ENCODE results near the gene ZBTB42.

The ZBTB42 gene

GRCh38 chr14:104782808-104783139 is 18.1 kb upstream of the ZBTB42 start:
- no peak for DNase-seq (ENCODE audit: low read depth in 2 of 2)

DNA sequence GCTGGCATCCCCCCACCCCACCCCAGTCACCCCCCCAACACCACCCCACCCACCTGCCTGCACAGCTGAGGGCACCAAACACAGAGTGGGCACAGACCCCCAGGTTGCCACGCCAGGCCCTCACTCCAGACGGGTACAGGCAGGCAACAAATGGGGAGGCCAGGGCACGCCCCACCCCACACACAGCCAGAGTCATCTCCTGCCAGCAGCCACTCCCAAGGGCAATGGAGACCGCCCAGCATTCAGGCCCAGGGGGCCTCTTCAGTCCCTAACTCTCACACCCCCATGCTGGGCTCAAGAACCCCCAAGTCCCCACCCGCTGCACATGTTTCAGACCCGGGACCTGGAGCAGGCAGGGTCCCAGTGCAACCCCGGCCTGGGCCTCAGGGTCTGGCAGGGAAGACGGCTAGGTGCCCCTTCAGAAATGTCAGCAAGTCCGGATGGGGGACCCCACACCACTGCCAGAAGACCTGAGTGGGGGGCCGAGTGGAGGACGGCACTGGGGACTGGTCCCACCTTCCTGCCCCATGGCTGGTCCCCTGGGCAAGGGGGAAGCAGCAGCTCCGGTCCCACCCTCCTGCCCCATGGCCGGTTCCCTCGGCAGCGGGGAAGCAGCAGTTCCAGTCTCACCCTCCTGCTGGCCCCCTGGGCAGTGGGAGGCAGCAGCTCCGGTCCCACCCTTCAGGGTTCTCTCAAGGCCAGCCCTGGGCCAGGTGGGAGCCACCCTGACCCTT is 17.2 kb upstream of the ZBTB42 start:
- no peak for DNase-seq (ENCODE audit: low read depth in 2 of 2)

DNA sequence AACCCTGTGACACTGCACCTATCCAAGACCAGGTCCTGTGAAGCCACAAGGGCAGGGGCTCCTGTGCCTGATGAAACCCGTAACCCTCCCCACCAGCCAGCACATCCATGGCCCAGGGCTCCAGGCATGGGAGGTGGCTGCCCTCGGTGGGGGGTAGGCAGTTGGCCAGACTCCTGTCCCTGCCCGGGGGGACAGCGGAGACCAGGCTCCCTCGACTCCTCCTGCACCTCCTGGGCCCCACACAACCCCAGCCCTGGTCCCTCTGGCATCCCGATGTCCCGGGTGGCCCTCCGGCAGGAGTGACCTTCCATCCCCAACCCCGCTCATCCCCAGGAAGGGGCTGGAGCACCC is 16.7 kb upstream of the ZBTB42 start:
- no peak for DNase-seq (ENCODE audit: low read depth in 2 of 2)

- DNase-seq (ENCODE audit: low read depth in 2 of 2) = no peak
These were observed 15.8 kb upstream of the ZBTB42 start for GRCh38 chr14:104784846-104785707.

- no peak for DNase-seq (ENCODE audit: low read depth in 2 of 2)
These were observed 15.2 kb upstream of the ZBTB42 start for GRCh38 chr14:104785708-104786080.

DNA sequence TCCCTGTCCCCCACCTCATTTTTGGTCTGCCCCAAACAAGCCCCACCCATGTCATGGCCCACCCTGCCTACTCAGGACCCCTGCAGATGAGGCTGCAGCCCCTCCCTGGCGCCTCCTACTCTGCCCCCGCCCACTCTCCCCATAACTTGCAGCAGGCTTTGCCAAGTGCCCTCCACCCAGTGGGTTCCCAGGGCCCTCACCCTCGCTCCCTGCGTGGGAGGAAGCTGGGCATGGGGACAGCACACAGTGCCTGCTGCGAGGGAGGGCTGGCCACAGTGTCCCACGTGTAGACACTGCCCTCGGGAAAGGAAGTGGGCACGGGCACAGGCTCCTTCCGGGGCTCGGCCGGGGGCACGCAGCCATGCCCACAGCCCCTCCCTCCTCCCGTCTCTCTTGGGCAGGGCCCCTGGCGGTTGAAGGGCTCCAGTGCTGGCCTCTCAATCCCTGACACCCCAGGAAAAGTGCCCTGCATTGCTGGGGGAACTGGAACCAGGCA is 14.8 kb upstream of the ZBTB42 start:
- no peak for DNase-seq (ENCODE audit: low read depth in 2 of 2)

- DNase-seq (ENCODE audit: low read depth in 2 of 2) = no peak
These were observed 13.9 kb upstream of the ZBTB42 start for GRCh38 chr14:104786726-104787675.

DNA sequence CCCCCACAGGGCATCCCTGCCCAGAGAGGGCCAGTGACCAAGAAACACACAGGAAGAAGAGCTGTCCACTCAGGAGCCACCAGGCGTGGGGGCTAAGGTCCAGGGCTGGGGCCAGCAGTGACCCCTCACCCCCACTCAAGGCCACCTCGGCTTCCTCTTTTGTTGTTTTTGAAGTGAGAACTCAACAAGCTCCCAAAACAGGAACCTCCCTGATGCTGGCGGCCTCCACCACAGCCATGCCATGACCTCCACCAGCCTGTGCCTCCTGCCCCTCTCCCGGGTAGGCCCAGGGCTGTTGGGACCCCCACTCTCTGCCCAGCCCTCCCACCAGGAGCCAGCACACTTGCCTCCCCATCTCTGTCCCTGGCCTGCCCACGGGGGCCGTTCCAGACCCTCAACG is 13.2 kb upstream of the ZBTB42 start:
- DNase-seq (ENCODE audit: low read depth in 2 of 2) = no peak

- DNase-seq (ENCODE audit: low read depth in 2 of 2) = no peak
These were observed 12.6 kb upstream of the ZBTB42 start for GRCh38 chr14:104788161-104788818.

- no peak for DNase-seq (ENCODE audit: low read depth in 2 of 2)
These were observed 11.8 kb upstream of the ZBTB42 start for GRCh38 chr14:104788873-104789663.

DNA sequence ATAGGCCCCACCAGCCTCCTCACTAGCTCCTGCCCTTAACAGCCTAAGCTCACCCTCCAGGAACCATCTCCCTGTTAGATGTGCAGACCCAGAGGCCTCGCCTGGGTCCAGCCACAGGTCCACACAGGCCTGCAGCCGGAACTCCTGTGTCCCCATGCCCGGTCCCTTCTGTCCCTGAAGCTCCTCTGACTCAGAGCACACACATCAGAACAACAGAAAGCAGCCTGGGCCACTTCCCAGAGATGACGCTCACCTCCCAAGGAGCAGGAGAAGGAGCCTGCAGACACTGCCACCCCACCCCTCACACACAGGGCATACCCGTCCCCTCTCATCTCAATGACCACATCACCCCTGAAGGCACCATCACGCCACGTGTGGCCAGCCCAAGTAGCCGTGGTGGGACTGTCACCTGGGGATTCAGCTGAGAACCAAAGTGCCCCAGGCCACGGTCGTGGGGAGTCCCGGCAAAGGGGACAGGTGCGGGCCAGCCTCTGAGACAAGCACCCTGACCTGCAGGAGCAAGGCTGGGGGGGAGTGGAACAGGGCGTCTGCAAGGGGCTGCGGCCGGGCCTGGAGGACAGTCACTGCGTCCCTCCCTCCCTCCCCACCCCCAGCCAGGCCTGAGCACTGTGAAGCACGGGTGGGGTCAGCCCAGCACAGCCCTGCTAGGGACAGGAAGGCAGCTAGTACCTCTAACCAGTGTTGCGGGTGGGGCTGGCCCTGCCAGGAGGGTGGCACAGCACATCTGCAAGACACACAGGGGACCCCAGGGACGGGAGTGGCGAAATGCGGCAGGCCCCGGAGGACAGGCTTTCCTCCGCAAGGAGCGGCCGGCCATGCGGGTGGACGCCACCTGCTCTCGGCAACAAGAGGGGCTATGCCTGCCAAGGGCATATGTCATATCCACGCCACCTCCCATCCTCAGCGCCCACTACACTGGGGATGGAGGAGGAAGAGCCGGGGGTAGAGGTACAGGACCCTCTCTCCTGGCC is 10.9 kb upstream of the ZBTB42 start:
- DNase-seq (ENCODE audit: low read depth in 2 of 2) = no peak

DNA sequence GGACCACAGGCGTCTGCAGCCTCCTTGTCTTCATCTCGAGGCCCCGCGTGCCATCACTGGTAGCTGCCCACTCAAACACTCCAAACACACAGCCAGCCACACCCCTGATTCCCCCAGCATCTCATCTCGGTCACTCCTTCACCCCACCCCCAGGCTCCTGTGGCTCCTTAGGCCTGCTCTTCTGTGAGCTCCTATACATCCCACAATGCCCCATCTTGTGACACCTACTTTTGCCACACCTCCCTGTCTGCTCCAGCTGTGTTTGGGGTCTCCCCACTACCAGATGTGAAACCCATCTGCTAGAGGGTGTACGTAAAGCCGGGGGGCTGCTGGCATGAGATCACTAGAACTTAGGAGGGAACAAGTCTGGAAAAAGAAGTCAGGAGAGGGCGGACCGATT is 9.5 kb upstream of the ZBTB42 start:
- no peak for DNase-seq (ENCODE audit: low read depth in 2 of 2)

- DNase-seq (ENCODE audit: low read depth in 2 of 2) = no peak
These were observed 8.6 kb upstream of the ZBTB42 start for GRCh38 chr14:104792101-104792884.

- DNase-seq (ENCODE audit: low read depth in 2 of 2) = no peak
These were observed 7.8 kb upstream of the ZBTB42 start for GRCh38 chr14:104792945-104793702.

DNA sequence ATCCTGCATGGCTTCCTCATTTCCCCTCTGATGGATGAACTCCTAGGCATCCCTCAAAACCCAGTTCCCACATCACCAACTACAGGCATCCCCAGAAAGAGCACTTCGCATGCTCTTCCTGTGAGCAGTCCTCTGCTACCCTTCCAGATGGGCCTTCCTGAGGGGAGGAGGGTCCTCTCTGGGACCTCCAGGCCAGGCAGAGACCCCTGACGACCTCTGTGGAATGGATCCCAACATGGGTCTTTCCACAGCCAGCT is 7.3 kb upstream of the ZBTB42 start:
- DNase-seq (ENCODE audit: low read depth in 2 of 2) = no peak

- no peak for DNase-seq (ENCODE audit: low read depth in 2 of 2)
These were observed 6.8 kb upstream of the ZBTB42 start for GRCh38 chr14:104794099-104794498.

DNA sequence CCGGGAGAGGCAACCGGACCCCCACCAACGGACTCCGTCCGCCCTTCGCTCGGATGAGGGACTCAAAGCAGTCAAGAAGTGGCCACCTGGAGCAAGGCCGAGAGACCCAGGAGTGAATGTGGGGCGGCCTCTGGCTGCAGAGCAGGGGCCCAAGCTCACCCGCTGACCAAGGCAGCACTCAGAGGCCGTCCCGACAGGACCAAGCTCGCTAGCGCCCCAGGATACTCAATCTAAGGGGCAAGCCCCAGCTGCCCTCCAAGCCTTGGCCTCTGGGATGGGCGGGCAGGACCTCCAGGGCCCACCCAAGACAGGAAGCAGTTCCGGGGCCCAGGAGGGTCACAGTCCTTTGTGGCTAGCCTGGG is 6.3 kb upstream of the ZBTB42 start:
- DNase-seq (ENCODE audit: low read depth in 2 of 2) = no peak

DNA sequence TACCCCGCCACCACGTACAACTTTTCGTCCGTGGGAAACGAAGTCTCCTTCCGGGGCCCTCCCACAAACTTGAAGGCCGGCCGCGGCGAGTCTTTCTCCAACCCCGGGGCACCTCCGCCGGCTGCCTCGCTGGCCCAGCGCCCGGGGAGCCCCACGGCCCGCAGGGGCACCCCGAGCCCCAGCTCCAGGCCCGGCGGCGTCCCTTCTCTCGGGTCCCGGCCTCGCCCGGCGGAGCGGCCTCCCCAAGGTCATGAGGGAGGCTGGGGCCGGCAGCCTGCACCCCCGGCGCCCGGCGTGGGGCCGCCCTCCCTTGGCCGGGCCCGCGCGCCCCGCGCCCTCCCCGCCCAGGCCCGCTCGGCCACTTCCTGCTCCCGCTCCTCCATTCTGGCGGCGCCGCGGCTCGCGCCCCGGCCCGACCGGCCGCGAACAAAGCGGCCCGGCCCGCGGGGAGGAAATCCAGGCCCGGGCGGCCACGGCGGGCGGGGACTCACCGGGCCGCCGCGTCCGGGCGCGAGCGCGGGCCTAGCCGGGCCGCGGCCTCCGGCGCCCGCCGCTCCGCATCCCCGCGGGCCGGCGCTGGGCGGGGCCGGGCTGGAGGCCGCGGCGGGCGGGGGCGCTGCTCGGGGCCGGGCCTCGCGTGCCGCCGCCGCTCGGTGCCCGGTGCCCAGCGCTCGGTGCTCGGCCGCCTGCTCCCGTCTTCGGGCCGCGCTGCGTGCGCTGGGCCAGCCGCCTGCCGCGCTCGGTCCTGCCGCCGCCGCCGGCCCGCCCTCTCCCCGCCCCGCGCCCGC is 5.7 kb upstream of the ZBTB42 start, which contains the start of gene AKT1:
AKT1 (minus strand) TSS at position 756 of the 788 bp plus-strand sequence. CDS start 3,105 bp downstream, outside the sequence.
- DNase-seq (ENCODE audit: low read depth in 2 of 2) = no peak
